Mesothelial cell of epicardium (in vitro differentiated cells): Measurements from ENCODE around the gene HOXB6. TPM values are rescaled to one million over a fixed set of nuclear protein-coding genes. Genes with fewer than 3 reads are reported as not detected.

ENCODE experiments used
- DNase-seq, 2 experiments: peaks; one replicate each; pipeline ENCODE4 v3.0.0; 2021; ENCODE audit warnings: low spot score in 2 of 2; ENCODE audit not compliant: unreplicated experiment in 2 of 2
- H3K27ac Mint-ChIP-seq: 2 replicates; pipeline ENCODE4 v1.8.0; 2021; ENCODE audit warnings: mixed read lengths
- H3K27me3 Mint-ChIP-seq: 2 replicates; pipeline ENCODE4 v1.8.0; 2021; ENCODE audit warnings: low read depth, mixed read lengths
- H3K36me3 Mint-ChIP-seq: 2 replicates; pipeline ENCODE4 v1.8.0; 2021; ENCODE audit warnings: mixed read lengths
- H3K4me1 Mint-ChIP-seq: 2 replicates; pipeline ENCODE4 v1.8.0; 2021; ENCODE audit warnings: mixed read lengths
- H3K4me3 Mint-ChIP-seq: 2 replicates; pipeline ENCODE4 v1.8.0; 2021; ENCODE audit warnings: mild to moderate bottlenecking, moderate library complexity, mixed read lengths
- H3K9me3 Mint-ChIP-seq: 2 replicates; pipeline ENCODE4 v1.8.0; 2021; ENCODE audit warnings: mixed read lengths
- total RNA-seq: library from RNA; stranded (reverse); gene quantifications from 3 replicates; pipeline ENCODE4 v1.2.1, GENCODE V29; 2021
- TF ChIP-seq, protein P1 (sequence below): fragments of 200-600 bp; sonication (generic); IDR thresholded peaks from one replicate; pipeline ENCODE4 v1.5.0; 2021; ENCODE audit warnings: antibody characterized with exemption; ENCODE audit not compliant: unreplicated experiment

Gene HOXB6
- total RNA-seq, 1 donor from 2014 or later, result 59.7 TPM

DNA sequence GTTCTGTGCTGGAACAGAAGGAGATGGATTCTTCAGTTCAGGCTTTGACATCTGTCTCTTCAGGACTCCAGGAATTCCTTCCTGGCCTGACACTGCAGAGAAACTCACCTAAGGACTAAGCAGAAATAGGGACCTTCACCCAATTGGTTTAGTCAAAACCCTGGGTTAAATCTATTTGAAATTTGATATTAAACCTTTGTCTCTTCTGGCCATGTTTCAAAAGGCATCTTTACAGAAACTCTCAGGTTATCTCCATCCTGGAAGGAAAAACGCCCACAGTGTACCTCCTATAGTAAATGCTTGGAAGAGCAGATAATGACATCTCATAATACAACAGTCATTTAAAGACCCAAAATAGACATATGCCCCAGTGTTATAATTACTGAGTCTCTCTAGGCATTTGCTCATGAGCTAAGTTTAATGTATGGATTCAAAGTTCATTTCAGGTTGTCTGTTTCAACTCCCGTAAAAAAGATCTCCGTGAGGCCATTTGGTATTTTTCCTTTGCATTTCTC, 21.0 kb downstream of the HOXB6 start:
- Mint-ChIP-seq H3K9me3 (no peaks in the 10 kb centered on the region), H3K4me1 (peaks cover 80% of the 10 kb centered on the region), H3K27me3 (no peaks in the 10 kb centered on the region), H3K27ac (peak overlapping the region; percentile 100), H3K4me3 (peak overlapping the region; percentile 90), H3K36me3 (peaks cover 46% of the 10 kb centered on the region)
- no peak for DNase-seq
- TF ChIP-seq, protein P1, sequence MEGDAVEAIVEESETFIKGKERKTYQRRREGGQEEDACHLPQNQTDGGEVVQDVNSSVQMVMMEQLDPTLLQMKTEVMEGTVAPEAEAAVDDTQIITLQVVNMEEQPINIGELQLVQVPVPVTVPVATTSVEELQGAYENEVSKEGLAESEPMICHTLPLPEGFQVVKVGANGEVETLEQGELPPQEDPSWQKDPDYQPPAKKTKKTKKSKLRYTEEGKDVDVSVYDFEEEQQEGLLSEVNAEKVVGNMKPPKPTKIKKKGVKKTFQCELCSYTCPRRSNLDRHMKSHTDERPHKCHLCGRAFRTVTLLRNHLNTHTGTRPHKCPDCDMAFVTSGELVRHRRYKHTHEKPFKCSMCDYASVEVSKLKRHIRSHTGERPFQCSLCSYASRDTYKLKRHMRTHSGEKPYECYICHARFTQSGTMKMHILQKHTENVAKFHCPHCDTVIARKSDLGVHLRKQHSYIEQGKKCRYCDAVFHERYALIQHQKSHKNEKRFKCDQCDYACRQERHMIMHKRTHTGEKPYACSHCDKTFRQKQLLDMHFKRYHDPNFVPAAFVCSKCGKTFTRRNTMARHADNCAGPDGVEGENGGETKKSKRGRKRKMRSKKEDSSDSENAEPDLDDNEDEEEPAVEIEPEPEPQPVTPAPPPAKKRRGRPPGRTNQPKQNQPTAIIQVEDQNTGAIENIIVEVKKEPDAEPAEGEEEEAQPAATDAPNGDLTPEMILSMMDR, result no peak

DNA sequence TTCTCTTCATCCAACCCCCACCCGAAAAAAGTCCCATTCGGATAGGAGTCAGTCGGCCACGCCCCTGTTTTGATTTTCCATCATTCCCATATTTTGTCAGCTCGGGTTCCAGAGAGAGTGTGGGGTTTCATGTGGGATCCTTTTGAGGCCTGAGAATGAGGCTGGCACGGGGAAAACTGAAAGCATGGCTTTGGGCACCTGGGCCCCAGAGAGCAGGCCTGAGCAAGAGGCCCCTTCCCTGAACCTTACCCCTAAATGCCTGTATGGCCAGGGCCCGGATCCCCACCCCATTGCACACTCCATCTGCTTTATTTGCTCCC, 22.1 kb downstream of the HOXB6 start:
- H3K4me1 Mint-ChIP-seq, result peaks cover 84% of the 10 kb centered on the region
- H3K9me3 Mint-ChIP-seq, result no peaks in the 10 kb centered on the region
- no peaks in the 10 kb centered on the region for H3K27me3 Mint-ChIP-seq
- no peak for DNase-seq
- peaks cover 45% of the 10 kb centered on the region for H3K36me3 Mint-ChIP-seq
- H3K4me3 Mint-ChIP-seq, result peak overlapping the region; percentile 90
- TF ChIP-seq, protein P1, result no peak
- peak overlapping the region; percentile 100 for H3K27ac Mint-ChIP-seq

DNA sequence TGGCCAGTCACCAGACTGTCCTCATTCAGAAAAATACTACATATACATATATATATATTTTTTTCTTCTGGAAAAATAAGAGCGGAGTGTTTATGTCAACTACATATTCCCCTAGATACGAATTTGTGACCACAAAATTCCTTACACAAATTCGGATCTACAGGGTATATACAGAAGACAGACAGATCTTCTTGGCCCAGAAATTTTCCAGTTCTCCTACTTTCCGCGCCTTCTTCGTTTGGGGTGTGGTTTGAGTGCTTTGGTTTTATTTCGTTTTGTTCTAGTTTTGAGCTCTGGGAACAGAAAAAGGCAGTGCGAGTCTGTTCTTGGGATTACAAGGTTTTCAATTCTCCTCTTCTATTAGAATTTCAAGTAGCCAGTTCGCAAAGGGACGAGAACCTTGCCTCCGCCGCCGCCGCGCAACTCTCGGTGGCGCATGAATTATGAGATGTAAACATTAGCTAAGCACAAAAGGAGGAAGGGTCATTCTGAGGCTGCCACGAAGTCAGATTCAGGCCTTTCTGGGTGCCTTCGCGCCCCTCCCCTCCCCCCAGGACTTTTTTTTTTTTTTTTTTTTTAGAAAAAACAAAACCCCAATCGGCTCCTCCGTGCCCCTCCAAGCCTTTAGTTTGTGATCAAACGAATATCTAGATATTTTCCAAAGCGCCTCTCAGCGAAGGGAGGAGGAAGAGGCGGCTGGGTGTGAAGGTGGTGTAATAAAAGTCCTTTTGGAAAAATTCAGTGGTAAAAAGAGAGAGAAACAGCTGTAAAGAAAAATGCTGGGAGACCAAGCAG, 24.8 kb downstream of the HOXB6 start:
- peak overlapping the region; percentile 90 for H3K4me3 Mint-ChIP-seq
- no peak for DNase-seq
- peaks cover 81% of the 10 kb centered on the region for H3K4me1 Mint-ChIP-seq
- no peaks in the 10 kb centered on the region for H3K9me3 Mint-ChIP-seq
- TF ChIP-seq, protein P1, result no peak
- H3K27ac Mint-ChIP-seq, result peak overlapping the region; percentile 100
- H3K36me3 Mint-ChIP-seq, result peaks cover 28% of the 10 kb centered on the region
- H3K27me3 Mint-ChIP-seq, result no peaks in the 10 kb centered on the region

DNA sequence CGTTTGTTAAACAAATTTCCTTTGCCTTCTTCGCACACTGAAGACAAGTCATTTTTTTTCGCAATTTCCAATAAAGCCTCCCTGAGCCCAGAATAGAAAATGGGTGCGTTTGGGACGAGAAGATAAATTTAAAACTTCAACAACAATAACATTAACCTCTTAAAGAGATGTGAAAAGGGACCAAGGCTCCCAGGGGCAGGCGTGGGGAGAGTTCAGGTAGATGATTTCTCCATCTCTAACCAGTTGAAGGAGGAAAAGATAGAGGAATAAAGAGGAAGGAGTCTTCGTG, 25.4 kb downstream of the HOXB6 start:
- Mint-ChIP-seq H3K4me1 (peaks cover 82% of the 10 kb centered on the region), H3K36me3 (peaks cover 26% of the 10 kb centered on the region), H3K27ac (peak overlapping the region; percentile 100), H3K27me3 (no peaks in the 10 kb centered on the region), H3K4me3 (peak overlapping the region; percentile 90), H3K9me3 (no peaks in the 10 kb centered on the region)
- TF ChIP-seq, protein P1, result no peak
- DNase-seq, result no peak

DNA sequence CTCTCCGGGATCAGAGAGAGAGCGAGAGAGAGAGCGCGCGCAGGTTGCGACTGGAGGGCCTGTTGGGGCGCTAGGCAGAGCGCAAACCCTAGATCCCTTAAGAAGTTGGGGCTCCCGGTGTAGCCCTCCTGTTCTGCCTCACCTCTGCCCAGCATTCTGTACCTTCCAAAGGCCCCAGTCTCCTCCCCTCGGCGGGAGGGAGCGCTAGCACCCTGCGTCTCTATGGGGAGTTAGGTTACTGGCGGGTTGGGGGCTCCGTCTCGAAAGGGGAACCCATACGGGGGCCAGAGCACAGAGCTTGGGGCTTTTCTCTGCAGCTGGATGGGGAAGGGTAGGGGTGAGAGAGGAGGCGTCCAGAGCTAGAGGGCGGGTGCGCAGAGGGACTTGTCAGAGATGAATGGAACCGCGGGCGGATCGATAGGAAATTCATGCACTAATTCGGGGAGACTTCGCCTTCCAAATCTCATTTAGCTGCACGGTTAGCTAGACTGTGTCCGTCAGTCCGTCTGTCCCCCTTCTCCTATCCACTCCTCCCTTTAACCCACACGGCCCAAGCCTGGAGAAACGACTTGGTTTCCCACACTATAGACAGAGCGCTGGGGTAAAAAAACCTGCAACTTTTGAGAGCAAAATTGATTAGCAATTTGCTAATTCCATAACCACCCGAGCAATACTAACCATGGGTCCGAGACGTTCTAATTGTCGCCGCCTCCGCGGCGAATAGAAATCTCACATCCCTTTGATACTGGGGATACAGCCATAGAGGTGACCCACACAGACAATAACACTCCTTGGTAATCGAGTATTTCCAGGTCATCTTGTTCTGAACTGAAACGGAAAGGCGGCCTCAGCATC, 25.9 kb downstream of the HOXB6 start:
- no peak for DNase-seq

More for the DNA sequence above, 25.9 kb downstream of the HOXB6 start:
- TF ChIP-seq, protein P1, result no peak
- Mint-ChIP-seq H3K36me3 (peaks cover 25% of the 10 kb centered on the region), H3K27ac (peak overlapping the region; percentile 100), H3K4me1 (peaks cover 82% of the 10 kb centered on the region), H3K9me3 (no peaks in the 10 kb centered on the region), H3K27me3 (no peaks in the 10 kb centered on the region), H3K4me3 (peak overlapping the region; percentile 90)
